Measurements from ENCODE around the gene IPPK. TPM values are rescaled to one million over a fixed set of nuclear protein-coding genes. Genes with fewer than 3 reads are reported as not detected.

Gene IPPK
- total and polyA plus RNA-seq, 2 experiments from 2014 or later = 6.4 to 7.0 TPM

- peaks cover 23% of the 10 kb centered on the region for H3K36me3 ChIP-seq
Measured at GRCh38 chr9:92640398-92641091, 29.4 kb downstream of the IPPK start.

GRCh38 chr9:92639791-92640271, 30.1 kb downstream of the IPPK start:
- no peak for TF ChIP-seq CTCF (IDR thresholded peaks at IDR 0.05; ENCODE audit: low read depth, low read length)
- no peaks in the 10 kb centered on the region for H3K27me3 ChIP-seq
- no peaks in the 10 kb centered on the region for H3K4me1 ChIP-seq (ENCODE audit: low read depth)
- DNase-seq (ENCODE audit: low read depth in 1 of 2, low spot score in 1 of 2) = no peak
- H3K4me3 ChIP-seq = no peak overlapping the region
- H3K27ac ChIP-seq = no peak overlapping the region
- no peaks in the 10 kb centered on the region for H3K9me3 ChIP-seq (ENCODE audit: low read depth)
- H3K36me3 ChIP-seq = peaks cover 23% of the 10 kb centered on the region

More at GRCh38 chr9:92640398-92641091, 29.4 kb downstream of the IPPK start:
- Histone ChIP-seq H3K27me3 (no peaks in the 10 kb centered on the region), H3K4me1 (ENCODE audit: low read depth) (no peaks in the 10 kb centered on the region), H3K4me3 (no peak overlapping the region), H3K9me3 (ENCODE audit: low read depth) (no peaks in the 10 kb centered on the region), H3K27ac (no peak overlapping the region)
- DNase-seq (ENCODE audit: low read depth in 1 of 2, low spot score in 1 of 2) = no peak
- TF ChIP-seq CTCF (IDR thresholded peaks at IDR 0.05; ENCODE audit: low read depth, low read length) = no peak

- DNase-seq (ENCODE audit: low read depth in 1 of 2, low spot score in 1 of 2) = no peak
Measured at GRCh38 chr9:92639124-92639523, 30.8 kb downstream of the IPPK start.

GRCh38 chr9:92638621-92639101, 31.3 kb downstream of the IPPK start:
- DNase-seq (ENCODE audit: low read depth in 1 of 2, low spot score in 1 of 2) = no peak
- H3K36me3 ChIP-seq = peaks cover 21% of the 10 kb centered on the region
- no peaks in the 10 kb centered on the region for H3K4me1 ChIP-seq (ENCODE audit: low read depth)
- no peaks in the 10 kb centered on the region for H3K27me3 ChIP-seq
- H3K9me3 ChIP-seq (ENCODE audit: low read depth) = no peaks in the 10 kb centered on the region
- TF ChIP-seq CTCF (IDR thresholded peaks at IDR 0.05; ENCODE audit: low read depth, low read length) = no peak
- no peak overlapping the region for H3K4me3 ChIP-seq
- no peak overlapping the region for H3K27ac ChIP-seq

More at GRCh38 chr9:92639124-92639523, 30.8 kb downstream of the IPPK start:
- Histone ChIP-seq H3K27ac (no peak overlapping the region), H3K27me3 (no peaks in the 10 kb centered on the region), H3K36me3 (peaks cover 18% of the 10 kb centered on the region), H3K4me3 (no peak overlapping the region), H3K4me1 (ENCODE audit: low read depth) (no peaks in the 10 kb centered on the region), H3K9me3 (ENCODE audit: low read depth) (no peaks in the 10 kb centered on the region)
- TF ChIP-seq CTCF (IDR thresholded peaks at IDR 0.05; ENCODE audit: low read depth, low read length) = no peak

GRCh38 chr9:92637886-92638620, 31.9 kb downstream of the IPPK start:
- Histone ChIP-seq H3K9me3 (ENCODE audit: low read depth) (no peaks in the 10 kb centered on the region), H3K4me1 (ENCODE audit: low read depth) (no peaks in the 10 kb centered on the region), H3K27ac (no peak overlapping the region), H3K4me3 (no peak overlapping the region), H3K36me3 (peaks cover 23% of the 10 kb centered on the region), H3K27me3 (no peaks in the 10 kb centered on the region)
- no peak for DNase-seq (ENCODE audit: low read depth in 1 of 2, low spot score in 1 of 2)
- no peak for TF ChIP-seq CTCF (IDR thresholded peaks at IDR 0.05; ENCODE audit: low read depth, low read length)

All from cardiac muscle cell (in vitro differentiated cells and primary cell).